ENCODE measurements around the gene CMC2. TPM values are rescaled to one million over a fixed set of nuclear protein-coding genes. Genes with fewer than 3 reads are reported as not detected.
A peak's percentile ranks its signal among the peaks of the same experiment; 100 is the strongest.

CMC2 gene
- total and polyA plus RNA-seq, 9 of the 15 experiments (the other 6 are each of a cell fraction or from before 2014, with no cell fraction given) = 122 to 501 (median 172) TPM

GRCh38 chr16:80993307-80993706 lies 13.4 kb downstream of the CMC2 start (continued):
- TF ChIP-seq TCF7 (IDR thresholded peaks at IDR 0.05; ENCODE audit: borderline replicate concordance) (no peak), ZNF445 (CRISPR knock-in tag; IDR thresholded peaks at IDR 0.05; ENCODE audit: low read depth) (no peak), HDAC1 (IDR thresholded peaks at IDR 0.05) (peak in 1 of 2 experiments; percentile 78; a peak in 2 of 4 replicates), CHD2 (IDR thresholded peaks at IDR 0.05; ENCODE audit: low read depth, low read length) (no peak), LCOR (CRISPR knock-in tag; IDR thresholded peaks at IDR 0.05) (no peak), PHF20 (IDR thresholded peaks at IDR 0.05; ENCODE audit: partially characterized antibody) (no peak), PPARD (CRISPR knock-in tag; IDR thresholded peaks at IDR 0.05) (no peak), NCOR1 (IDR thresholded peaks at IDR 0.05) (peak; percentile 53), SMAD1 (IDR thresholded peaks at IDR 0.05; ENCODE audit: low read depth, low read length, partially characterized antibody) (no peak), TARDBP (IDR thresholded peaks at IDR 0.05) (no peak), NEUROD1 (IDR thresholded peaks at IDR 0.05; ENCODE audit: borderline replicate concordance, low read depth, low read length, partially characterized antibody) (no peak), POLR3A (IDR thresholded peaks at IDR 0.05; ENCODE audit: borderline replicate concordance, extremely low read depth, insufficient read depth, insufficient read length) (no peak), ILF3 (IDR thresholded peaks at IDR 0.05; ENCODE audit: borderline replicate concordance) (no peak), ZNF780A (CRISPR knock-in tag; IDR thresholded peaks at IDR 0.05) (no peak), BRCA1 (IDR thresholded peaks at IDR 0.05) (no peak), BRCA1 (CRISPR knock-in tag; IDR thresholded peaks at IDR 0.05) (no peak), NCOA6 (IDR thresholded peaks at IDR 0.05) (no peak), IFI16 (CRISPR knock-in tag; IDR thresholded peaks at IDR 0.05) (no peak), SPI1 (IDR thresholded peaks at IDR 0.05; ENCODE audit: borderline replicate concordance, low read depth, low read length) (no peak), HLTF (IDR thresholded peaks at IDR 0.05) (no peak), ZNF764 (CRISPR knock-in tag; IDR thresholded peaks at IDR 0.05; ENCODE audit: low read depth) (no peak), SOX6 (IDR thresholded peaks at IDR 0.05) (peak; percentile 77), CBFB (CRISPR knock-in tag; IDR thresholded peaks at IDR 0.05) (no peak), BMI1 (IDR thresholded peaks at IDR 0.05; ENCODE audit: low read length) (no peak), PURB (CRISPR knock-in tag; IDR thresholded peaks at IDR 0.05; ENCODE audit: low read depth) (no peak), FIP1L1 (IDR thresholded peaks at IDR 0.05; ENCODE audit: low read depth, low read length, poor library complexity, severe bottlenecking) (no peak), BCLAF1 (IDR thresholded peaks at IDR 0.05; ENCODE audit: borderline replicate concordance in 1 of 2, control insufficient read depth in 1 of 2, low read depth in 2 of 2, low read length in 1 of 2) (no peak), GATAD2A (IDR thresholded peaks at IDR 0.05) (no peak), E2F6 (IDR thresholded peaks at IDR 0.05; ENCODE audit: borderline replicate concordance in 1 of 2, extremely low read depth in 1 of 2, insufficient read depth in 1 of 2, insufficient read length in 1 of 2, low read depth in 1 of 2, low read length in 1 of 2, poor library complexity in 1 of 2, severe bottlenecking in 1 of 2) (no peak), ZNF766 (CRISPR knock-in tag; conservative IDR thresholded peaks at IDR 0.05) (no peak)
